ENCODE measurements around the gene KLF6. TPM values are rescaled to one million over a fixed set of nuclear protein-coding genes. Genes with fewer than 3 reads are reported as not detected.

The KLF6 gene
- polyA plus RNA-seq: 10.4 and 11.2 TPM in 2 replicates
- polyA minus RNA-seq: 35.3 and 35.5 TPM in 2 replicates

DNA sequence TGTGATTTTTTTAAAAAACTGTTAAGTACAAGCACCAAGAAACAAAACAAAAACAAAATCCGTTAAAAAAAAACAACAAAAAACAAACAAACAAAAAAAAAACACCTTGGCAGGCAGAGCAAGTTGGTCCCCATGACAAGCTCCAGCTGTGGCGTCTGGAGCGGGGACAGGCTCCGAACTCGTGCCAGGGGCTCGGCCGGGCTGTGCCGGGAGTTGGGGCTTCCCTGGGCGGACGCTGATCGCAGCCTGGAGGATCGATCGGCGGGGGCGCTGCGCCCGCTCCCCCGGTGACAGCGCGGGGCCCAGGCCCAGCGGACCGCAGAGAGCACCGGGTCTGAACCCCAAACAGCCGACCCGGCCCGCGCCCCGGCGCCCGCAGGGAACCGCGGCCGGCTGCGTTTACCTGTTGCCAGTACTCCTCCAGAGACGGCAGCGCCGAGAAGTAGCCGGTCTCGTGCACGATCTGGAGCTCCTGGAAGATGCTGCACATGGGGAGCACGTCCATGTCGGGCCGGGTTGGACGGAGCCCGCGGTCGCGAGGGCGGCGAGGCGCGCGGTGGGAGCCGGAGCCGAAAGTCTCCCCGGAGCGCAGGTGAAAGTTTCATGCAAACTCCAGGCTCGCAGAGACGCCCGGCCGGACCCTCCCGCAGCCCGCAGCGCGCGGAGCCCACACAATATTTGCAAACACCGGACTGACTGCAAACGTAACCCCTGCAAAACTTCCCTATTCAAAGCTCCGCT lies at the start of gene KLF6:
Gene KLF6 (minus strand): TSS at position 700 of the 741 bp plus-strand sequence. CDS start 195 bp downstream, at position 505.
- TF ChIP-seq, protein P1, sequence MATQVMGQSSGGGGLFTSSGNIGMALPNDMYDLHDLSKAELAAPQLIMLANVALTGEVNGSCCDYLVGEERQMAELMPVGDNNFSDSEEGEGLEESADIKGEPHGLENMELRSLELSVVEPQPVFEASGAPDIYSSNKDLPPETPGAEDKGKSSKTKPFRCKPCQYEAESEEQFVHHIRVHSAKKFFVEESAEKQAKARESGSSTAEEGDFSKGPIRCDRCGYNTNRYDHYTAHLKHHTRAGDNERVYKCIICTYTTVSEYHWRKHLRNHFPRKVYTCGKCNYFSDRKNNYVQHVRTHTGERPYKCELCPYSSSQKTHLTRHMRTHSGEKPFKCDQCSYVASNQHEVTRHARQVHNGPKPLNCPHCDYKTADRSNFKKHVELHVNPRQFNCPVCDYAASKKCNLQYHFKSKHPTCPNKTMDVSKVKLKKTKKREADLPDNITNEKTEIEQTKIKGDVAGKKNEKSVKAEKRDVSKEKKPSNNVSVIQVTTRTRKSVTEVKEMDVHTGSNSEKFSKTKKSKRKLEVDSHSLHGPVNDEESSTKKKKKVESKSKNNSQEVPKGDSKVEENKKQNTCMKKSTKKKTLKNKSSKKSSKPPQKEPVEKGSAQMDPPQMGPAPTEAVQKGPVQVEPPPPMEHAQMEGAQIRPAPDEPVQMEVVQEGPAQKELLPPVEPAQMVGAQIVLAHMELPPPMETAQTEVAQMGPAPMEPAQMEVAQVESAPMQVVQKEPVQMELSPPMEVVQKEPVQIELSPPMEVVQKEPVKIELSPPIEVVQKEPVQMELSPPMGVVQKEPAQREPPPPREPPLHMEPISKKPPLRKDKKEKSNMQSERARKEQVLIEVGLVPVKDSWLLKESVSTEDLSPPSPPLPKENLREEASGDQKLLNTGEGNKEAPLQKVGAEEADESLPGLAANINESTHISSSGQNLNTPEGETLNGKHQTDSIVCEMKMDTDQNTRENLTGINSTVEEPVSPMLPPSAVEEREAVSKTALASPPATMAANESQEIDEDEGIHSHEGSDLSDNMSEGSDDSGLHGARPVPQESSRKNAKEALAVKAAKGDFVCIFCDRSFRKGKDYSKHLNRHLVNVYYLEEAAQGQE (IDR thresholded peaks at IDR 0.05; ENCODE audit: borderline replicate concordance): peak; percentile 62
- TF ChIP-seq, protein P2, sequence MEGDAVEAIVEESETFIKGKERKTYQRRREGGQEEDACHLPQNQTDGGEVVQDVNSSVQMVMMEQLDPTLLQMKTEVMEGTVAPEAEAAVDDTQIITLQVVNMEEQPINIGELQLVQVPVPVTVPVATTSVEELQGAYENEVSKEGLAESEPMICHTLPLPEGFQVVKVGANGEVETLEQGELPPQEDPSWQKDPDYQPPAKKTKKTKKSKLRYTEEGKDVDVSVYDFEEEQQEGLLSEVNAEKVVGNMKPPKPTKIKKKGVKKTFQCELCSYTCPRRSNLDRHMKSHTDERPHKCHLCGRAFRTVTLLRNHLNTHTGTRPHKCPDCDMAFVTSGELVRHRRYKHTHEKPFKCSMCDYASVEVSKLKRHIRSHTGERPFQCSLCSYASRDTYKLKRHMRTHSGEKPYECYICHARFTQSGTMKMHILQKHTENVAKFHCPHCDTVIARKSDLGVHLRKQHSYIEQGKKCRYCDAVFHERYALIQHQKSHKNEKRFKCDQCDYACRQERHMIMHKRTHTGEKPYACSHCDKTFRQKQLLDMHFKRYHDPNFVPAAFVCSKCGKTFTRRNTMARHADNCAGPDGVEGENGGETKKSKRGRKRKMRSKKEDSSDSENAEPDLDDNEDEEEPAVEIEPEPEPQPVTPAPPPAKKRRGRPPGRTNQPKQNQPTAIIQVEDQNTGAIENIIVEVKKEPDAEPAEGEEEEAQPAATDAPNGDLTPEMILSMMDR (IDR thresholded peaks at IDR 0.05; ENCODE audit: poor library complexity, severe bottlenecking): peak; percentile 22
- no peak for TF ChIP-seq EP300 (conservative IDR thresholded peaks at IDR 0.05; ENCODE audit: poor library complexity, severe bottlenecking)
- no peak for TF ChIP-seq EZH2 (IDR thresholded peaks at IDR 0.05; ENCODE audit: borderline replicate concordance, insufficient read depth, low read length, poor library complexity, severe bottlenecking)
- peak; percentile 54 for TF ChIP-seq RAD21 (conservative IDR thresholded peaks at IDR 0.05)
- TF ChIP-seq POLR2AphosphoS5 (IDR thresholded peaks at IDR 0.05): no peak
- peak; percentile 68 for TF ChIP-seq TAF1 (IDR thresholded peaks at IDR 0.05; ENCODE audit: low read depth)
- peak; percentile 61 for TF ChIP-seq SMC3 (conservative IDR thresholded peaks at IDR 0.05; ENCODE audit: poor library complexity)
- peak; percentile 85 for TF ChIP-seq MXI1 (conservative IDR thresholded peaks at IDR 0.05; ENCODE audit: poor library complexity, severe bottlenecking)
- Histone ChIP-seq H3K4me3 (ENCODE audit: low read length) (peak within 1 kb of the TSS; percentile 95), H3K9ac (ENCODE audit: low read length) (peak within 1 kb of the TSS; percentile 97), H3K36me3 (ENCODE audit: insufficient read depth, low read length) (peaks cover 8% of the 10 kb centered on the region), H3K27me3 (ENCODE audit: insufficient read depth, low read depth, low read length) (no peaks in the 10 kb centered on the region), H3K79me2 (replicated peaks; ENCODE audit: insufficient read depth, low read length) (peaks cover 52% of the 10 kb centered on the region), H3K9me2 (ENCODE audit: insufficient read depth, low read length) (no peaks in the 10 kb centered on the region), H3K4me2 (ENCODE audit: low read length) (peak within 1 kb of the TSS; percentile 59), H3K27ac (ENCODE audit: low read length) (peak within 1 kb of the TSS; percentile 91), H4K20me1 (ENCODE audit: insufficient read depth) (no peaks in the 10 kb centered on the region), H3K9me3 (ENCODE audit: low read length) (no peaks in the 10 kb centered on the region), H2AFZ (ENCODE audit: low read depth, low read length) (peak within 1 kb of the TSS; percentile 12), H3F3A (ENCODE audit: insufficient read depth, low read length, poor library complexity, severe bottlenecking) (peaks cover 3% of the 10 kb centered on the region)

DNA sequence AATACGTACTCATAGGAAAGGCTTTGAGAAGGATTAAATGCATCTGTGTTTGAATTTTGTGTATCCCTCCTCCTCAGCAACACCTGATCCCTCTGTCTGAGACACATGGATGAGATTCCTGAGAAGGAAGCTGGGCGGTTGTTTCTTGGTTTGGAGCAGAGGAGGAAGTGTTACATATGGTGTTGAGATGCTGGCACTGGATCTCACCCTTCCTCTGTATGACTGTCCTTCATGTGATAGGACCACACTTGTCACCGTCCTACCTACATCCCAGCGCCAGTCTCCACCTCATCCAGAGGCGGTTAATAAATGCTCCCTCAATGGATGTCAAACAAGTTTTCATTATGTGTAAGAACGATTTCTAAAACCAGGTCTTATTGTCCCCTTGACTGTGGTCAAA lies 49.4 kb upstream of the KLF6 start:
- Histone ChIP-seq H3K36me3 (ENCODE audit: insufficient read depth, low read length) (no peaks in the 10 kb centered on the region), H3K27me3 (ENCODE audit: insufficient read depth, low read depth, low read length) (no peaks in the 10 kb centered on the region), H3K79me2 (replicated peaks; ENCODE audit: insufficient read depth, low read length) (no peaks in the 10 kb centered on the region), H3K27ac (ENCODE audit: low read length) (no peak overlapping the region), H3F3A (ENCODE audit: insufficient read depth, low read length, poor library complexity, severe bottlenecking) (no peaks in the 10 kb centered on the region), H3K9ac (ENCODE audit: low read length) (no peak overlapping the region), H3K9me3 (ENCODE audit: low read length) (no peaks in the 10 kb centered on the region), H4K20me1 (ENCODE audit: insufficient read depth) (no peaks in the 10 kb centered on the region), H3K9me2 (ENCODE audit: insufficient read depth, low read length) (no peaks in the 10 kb centered on the region), H3K4me3 (ENCODE audit: low read length) (no peak overlapping the region), H2AFZ (ENCODE audit: low read depth, low read length) (no peak overlapping the region), H3K4me2 (ENCODE audit: low read length) (no peak overlapping the region)
- TF ChIP-seq EP300 (conservative IDR thresholded peaks at IDR 0.05; ENCODE audit: poor library complexity, severe bottlenecking): no peak
- TF ChIP-seq POLR2AphosphoS5 (IDR thresholded peaks at IDR 0.05): no peak
- TF ChIP-seq MXI1 (conservative IDR thresholded peaks at IDR 0.05; ENCODE audit: poor library complexity, severe bottlenecking): no peak
- TF ChIP-seq TAF1 (IDR thresholded peaks at IDR 0.05; ENCODE audit: low read depth): no peak
- no peak for TF ChIP-seq EZH2 (IDR thresholded peaks at IDR 0.05; ENCODE audit: borderline replicate concordance, insufficient read depth, low read length, poor library complexity, severe bottlenecking)
- no peak for TF ChIP-seq RAD21 (conservative IDR thresholded peaks at IDR 0.05)
- TF ChIP-seq, protein P1 (IDR thresholded peaks at IDR 0.05; ENCODE audit: borderline replicate concordance): no peak
- TF ChIP-seq SMC3 (conservative IDR thresholded peaks at IDR 0.05; ENCODE audit: poor library complexity): no peak
- TF ChIP-seq, protein P2 (IDR thresholded peaks at IDR 0.05; ENCODE audit: poor library complexity, severe bottlenecking): no peak

Measured in neural cell (in vitro differentiated cells).